Activated CD4-positive, alpha-beta T cell treated with anti-CD3 and anti-CD28 coated beads for 4 hours (primary cell): ENCODE measurements around the gene FAM193A.
"Not testable (repeated sequence)": the region's sequence is repeated elsewhere in the genome, so short reads cannot be mapped to it uniquely, and the experiment has no call there.

Experiments used
- DNase-seq, 2 donors: peaks; one replicate each; pipeline ENCODE4 v3.0.0-alpha.2; 2020

Gene FAM193A

DNA sequence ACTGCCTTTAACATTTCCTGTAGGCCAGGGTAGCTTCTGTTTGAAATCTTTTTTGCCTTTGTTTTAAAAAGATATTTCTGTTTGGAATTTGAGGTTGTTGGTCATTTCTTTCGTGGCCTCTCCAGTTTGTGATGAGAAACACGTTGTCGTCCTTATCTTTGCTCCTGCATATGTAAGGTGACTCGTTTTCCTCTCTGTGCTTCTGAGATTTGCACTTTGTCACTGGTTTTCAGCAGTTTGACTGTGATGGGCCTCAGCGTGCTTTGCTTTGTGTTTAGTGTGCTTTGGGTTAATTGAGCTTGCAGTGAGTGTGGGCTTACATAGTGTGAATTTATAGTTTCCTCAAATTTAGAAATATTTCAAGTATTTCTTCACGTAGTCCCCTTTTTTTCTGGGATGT, 81.5 kb downstream of the FAM193A start:
- no peak for DNase-seq

DNA sequence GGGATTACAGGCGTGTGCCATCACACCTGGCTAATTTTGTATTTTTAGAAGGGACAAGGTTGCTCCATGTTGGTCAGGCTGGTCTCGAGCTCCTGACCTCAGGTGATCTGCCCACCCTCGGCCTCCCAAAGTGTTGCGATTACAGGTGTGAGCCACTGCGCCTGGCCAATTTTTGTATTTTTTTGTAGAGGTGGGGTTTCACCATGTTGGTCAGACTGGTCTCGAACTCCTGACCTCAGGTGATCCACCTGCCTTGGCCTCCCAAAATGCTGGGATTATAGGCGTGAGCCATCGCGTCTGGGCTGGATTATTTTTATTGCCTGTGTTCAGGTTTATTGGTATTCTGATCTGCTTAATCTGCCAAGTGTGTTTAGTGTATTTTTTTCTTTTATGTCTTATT, 82.3 kb downstream of the FAM193A start:
- DNase-seq: not testable (repeated sequence)

DNA sequence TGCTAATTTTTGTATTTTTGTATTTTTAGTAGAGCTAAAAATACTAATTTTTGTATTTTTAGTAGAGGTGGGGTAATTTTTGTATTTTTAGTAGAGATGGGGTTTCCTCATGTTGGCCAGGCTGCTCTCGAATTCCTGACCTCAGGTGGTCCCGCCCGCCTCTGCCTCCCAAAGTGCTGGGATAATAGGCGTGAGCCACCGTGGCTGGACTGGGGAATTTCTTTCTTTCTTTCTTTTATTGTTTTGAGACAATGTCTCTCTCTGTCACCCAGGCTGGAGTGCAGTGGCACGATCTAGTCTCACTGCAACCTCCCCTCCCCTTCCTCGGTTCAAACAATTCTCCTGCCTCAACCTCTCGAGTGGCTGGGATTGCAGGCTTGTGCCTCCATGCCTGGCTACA, 83.0 kb downstream of the FAM193A start:
- DNase-seq: no peak

DNA sequence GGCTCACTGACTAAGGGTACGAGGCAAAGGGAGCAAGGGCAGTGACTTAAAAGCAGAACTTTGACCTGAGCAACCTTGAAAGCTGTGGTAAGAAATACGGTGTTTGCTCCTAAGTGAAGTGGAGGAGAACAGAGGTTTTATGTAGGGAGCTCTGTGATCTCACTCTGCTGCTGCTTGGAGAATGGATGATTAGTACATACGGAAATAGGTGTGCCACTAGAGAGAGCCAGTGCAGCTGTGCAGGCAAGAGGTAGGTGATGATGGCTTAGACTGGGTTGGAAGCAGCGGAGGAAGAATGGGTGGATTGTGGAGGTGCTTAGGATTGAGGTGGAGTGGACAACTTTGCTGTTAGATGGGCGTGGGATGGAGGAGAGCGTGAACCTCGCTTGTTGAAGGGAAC, 85.0 kb downstream of the FAM193A start:
- DNase-seq: no peak

DNA sequence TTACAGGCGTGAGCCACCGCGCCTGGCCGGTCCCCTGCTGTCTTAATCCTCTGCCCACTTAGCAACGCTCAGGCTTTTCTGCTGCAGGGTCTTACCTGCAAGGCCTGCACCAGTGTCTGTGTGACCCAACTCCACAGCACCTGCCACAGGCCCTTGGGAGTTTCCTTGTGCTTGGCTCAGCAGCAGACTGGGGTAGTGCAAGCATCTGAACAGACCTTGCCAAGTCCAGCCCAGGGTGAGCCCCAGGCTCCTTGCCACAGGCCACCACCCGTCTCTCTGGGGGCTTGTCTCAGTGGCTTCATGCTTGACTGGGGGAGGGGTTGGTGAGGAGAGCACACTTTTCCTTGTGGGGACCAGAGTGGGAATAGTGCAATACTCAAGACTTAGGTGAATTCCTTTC, 87.0 kb downstream of the FAM193A start:
- no peak for DNase-seq

DNA sequence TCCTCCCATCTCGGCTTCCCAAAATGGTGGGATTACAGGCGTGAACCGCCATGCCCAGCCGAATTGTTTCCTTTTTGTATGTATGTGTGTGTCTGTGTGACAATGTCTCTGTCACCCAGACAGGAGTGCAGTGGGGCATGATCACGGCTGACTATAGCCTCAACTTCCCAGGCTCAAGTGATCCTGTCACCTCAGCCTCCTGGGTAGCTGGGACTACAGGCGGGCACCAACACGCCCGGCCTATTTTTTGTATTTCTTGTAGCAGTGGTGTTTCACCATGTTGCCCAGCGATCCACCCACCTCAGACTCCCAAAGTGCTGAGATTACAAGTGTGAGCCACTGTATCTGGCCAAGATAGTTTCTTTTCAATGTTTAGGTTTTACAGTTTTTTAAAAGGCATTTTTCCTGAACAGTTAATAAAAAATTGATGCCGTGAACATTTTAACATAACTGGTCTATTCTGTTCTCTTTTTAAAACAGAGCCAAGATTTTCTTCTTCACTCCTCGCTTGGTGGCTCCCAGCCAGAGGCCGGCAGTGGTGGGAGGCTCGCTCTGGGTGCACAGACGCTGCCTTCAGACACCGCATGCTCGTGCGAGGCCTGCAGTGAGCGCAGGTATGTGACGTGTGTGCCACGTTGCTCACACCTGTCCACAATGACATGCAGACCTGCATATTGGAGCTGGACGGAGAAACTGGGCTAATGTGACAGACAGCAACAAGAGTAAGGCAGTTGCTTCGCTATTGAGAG, 88.5 kb downstream of the FAM193A start:
- DNase-seq: no peak

DNA sequence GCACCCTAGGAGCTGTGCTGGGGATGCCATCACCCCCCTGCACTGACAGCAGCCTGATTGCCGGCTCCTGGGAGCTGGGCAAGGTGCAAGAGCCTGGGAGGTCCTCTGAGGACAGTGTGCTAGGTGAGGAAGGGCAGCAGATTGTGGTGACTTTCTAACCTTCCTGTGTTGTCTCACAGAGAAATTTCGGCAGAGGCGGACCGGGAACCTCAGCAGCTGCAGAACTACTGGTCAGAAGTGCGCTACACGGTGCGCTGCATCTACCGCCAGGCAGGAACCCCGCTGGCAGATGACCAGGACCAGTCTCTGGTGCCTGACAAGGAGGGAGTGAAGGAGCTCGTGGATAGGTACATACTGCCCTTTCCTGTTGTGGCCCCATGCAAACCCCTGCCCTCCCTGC, 89.8 kb downstream of the FAM193A start:
- no peak for DNase-seq

DNA sequence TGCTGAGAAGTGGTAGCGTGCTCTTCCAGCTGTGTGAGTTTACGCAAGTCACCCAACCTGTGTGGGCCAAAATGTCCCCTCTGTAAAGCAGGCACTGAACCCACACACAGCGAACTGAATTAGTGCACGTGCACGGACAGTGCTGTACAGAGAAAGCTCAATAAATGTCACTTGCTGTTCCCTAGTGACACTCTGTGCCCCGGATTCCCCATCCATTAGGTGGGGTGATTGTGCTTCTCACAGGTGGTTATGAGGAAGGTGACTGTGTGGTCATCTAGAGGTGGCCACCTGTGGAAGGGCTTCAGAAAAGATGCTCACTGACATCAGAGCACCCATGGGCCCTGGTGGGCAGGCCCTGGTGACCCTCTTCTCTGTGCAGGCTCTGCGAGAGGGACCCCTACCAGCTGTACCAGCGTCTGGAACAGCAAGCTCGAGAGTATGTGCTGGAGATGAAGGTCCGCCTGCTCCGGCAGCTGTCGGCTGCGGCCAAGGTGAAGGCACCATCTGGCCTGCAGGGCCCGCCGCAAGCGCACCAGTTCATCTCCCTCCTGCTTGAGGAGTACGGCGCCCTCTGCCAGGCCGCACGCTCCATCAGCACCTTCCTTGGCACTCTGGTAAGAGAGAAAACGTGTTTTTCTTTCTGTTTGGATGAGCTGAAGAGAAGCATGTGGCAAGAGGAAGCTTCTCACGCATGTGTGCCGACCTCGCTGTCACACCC, 94.3 kb downstream of the FAM193A start:
- no peak for DNase-seq

DNA sequence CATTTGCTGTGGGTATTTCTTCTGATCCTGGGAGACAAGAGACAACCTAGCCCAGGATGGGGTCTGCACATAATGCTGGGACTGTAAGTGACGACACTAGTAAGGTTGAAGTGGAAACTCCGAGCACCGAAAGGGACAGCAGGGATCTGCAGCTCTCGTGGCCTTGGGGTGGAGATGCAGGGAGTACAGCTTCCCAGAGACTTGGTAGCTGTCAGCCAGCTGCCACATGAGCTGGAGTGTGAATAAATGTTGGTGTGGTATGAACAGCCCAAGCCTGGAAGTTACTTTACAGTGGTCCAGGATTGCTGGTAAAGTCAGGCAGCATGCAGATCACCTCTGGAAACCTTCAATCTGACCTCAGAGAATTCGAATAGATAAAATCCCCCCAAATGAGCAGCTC, 97.6 kb downstream of the FAM193A start:
- DNase-seq: no peak

DNA sequence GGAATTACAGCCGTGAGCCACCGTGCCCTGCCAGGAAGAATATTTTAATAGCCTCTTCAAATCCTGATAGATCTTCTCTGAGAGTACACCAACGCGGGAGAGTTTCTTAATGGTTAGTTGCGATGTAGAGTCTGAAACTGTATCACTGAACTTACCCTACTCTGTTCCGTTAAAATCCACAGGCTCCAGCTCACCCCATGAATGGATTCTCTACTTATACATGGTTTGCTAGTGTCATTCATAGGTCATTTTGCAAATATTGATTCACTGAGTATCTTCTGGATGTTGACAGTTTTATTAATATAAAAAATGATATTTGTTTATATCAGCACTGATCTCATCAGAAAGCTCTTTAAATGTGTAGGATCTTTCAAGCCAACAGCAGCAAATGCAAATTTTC, 99.9 kb downstream of the FAM193A start:
- DNase-seq: no peak

DNA sequence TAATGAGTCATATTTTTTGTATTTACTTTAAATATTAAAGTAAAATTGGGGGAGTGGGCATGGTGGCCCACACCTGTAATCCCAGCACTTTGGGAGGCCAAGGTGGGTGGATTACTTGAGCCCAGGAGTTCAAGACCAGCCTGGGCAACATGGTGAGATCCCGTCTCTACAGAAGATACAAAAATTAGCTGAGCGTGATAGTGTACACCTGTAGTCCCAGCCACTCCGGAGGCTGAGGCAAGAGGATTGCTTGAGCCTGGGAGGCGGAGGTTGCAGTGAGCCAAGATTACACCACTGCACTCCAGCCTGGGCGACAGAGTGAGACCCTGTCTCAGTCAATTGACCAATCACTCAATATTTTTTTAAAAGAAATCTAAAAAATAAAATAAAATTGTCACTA, 100.5 kb downstream of the FAM193A start:
- DNase-seq: not testable (repeated sequence)

DNA sequence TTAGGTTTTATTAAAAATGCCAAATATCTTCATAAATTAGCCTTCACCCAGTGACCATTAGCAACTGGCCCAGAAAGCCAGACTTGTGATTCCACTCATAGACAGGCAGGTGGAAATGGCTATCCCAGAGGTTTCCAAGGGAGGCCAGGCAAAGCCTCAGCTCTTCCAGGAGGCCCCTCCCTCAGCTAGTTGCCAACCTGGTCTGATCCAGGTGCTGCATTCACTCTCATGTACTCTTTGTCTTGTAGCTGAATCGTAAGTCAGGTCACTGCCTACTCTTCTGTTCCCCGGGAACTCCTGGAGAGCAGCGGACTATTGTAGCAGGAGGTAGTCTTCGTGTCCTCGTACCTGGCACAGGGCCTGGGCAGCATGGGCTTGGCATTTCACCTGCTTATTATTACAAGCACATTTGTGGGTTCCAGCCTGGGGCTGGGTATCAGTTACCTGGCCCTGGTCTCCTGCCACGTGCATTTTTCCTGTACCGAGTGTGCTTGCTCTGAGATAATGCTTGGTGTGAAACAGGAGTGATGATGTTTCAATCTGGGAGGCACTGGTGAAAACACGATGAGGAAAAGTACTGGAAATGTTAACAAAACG, 101.6 kb downstream of the FAM193A start:
- no peak for DNase-seq

DNA sequence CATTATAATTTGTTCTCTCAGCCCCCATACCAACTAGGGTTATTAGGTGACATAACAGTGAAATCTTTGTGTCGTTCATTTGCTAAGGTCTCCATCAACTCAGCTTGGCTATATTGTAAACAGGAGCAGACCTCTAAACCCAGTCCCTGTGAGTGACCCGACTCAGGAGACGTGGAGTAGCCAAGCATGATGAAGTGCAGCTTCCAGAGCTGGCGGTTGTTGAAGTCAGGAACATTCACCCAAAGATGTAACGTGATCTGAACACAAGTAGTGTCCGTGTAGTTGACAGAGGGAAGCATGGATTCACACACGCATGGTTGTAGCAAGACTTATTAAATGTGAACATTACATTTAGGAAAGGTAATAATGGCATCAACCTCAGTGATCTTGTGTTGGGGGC, 102.3 kb downstream of the FAM193A start:
- DNase-seq: no peak

DNA sequence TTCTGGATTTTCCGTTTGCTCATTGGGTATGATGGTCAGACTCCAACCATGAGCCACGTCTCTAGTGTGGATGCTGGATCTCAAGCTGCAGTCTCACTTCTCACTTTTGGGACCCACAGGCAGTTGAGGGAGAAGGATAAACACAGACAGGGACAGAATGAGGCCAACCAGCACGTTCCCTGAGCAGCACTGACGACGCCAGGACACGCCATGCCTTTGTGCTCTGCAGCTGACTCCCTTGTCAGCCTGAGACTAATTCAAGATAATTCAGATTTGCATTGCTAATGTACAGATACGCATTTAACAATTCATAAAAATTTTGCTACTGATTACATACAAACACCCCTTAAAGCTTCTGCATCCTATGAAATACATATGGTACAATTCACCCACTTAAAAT, 106.5 kb downstream of the FAM193A start:
- no peak for DNase-seq

DNA sequence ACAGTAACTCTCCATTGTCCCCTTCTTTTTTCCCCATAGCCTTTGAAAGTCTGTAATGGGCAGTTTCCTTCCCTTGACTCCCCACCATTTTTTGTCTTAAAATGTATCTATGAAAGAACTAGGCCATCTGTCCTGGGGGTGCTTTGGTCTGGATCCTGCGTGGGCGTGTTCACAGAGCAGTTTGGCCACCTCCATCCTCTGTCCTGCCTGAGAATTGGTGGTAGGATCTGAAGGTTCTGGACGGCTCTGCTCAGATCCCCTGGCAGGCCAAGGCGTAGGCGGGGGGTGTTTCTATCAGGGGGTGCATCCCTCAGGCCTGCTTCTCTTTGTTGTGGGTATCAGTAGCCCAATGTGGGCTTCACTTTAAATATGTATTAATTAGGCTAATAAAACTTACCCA, 107.1 kb downstream of the FAM193A start:
- DNase-seq: no peak

DNA sequence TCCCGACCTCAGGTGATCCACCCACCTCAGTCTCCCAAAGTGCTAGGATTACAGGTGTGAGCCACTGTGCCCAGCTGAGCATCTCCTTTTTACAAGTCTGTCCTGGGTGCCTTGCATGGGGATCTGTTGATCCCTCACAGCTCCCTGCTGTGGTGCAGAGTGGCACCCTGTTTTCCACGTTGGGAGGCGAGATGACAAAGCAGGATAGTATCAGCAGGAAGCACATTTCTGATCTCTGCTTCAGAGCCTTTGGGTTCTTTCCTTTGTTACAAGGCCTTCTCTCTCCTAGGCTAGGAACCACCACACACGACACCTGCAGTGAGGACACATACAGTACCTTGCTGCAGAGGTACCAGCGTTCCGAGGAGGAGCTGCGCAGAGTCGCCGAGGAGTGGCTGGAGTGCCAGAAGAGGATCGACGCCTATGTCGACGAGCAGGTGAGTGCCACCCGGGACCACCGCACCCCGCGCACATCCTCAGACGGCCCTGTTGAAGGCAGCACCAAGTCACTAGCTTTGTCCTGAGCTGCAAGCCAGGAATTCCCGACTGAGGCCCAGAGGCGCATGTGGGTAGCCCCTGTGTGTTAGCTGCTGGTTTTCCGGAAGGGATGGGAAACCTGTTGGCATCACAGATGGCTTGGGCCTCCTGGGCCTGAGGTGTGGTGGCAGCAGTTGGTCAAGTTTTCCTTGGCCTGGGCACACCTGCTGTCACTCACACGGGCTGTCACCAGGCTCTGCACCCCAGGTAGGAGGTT, 110.1 kb downstream of the FAM193A start:
- DNase-seq: no peak

DNA sequence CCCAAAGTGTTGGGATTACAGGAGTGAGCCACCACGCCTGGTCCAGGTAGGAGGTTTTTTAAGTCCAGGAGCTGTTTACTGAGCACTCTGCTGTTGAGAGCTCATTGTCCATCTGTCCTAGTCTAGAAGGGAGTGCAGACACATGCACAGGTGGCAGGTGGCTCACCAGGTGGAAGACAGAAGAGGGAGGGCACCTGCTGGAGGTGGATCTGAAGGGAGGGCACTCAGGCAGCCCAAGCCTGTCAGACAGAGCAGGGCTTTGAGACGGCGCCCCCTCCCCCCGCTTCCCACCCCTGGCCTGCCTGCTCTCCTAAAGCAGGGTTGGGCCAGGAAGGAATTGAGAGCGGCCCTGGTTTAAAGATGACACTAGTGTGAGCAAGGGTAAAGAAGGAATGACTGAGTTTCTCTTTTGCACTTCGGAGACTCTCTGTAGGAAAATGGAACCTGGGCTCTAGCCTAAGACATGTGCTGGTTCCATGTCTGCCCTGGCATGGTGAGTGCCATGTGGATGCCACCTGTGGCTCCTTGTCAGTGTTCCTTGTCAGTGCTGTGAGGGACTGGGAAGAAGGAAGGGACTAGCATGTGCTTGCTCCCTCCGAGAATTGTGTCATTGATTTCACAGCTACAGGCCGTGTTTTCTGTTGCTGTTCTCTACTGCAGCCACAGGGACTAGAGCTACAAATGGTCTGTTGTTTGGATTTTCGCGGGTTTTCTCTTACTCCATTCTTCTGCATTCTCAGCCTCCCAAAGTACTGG, 111.1 kb downstream of the FAM193A start:
- DNase-seq: no peak

DNA sequence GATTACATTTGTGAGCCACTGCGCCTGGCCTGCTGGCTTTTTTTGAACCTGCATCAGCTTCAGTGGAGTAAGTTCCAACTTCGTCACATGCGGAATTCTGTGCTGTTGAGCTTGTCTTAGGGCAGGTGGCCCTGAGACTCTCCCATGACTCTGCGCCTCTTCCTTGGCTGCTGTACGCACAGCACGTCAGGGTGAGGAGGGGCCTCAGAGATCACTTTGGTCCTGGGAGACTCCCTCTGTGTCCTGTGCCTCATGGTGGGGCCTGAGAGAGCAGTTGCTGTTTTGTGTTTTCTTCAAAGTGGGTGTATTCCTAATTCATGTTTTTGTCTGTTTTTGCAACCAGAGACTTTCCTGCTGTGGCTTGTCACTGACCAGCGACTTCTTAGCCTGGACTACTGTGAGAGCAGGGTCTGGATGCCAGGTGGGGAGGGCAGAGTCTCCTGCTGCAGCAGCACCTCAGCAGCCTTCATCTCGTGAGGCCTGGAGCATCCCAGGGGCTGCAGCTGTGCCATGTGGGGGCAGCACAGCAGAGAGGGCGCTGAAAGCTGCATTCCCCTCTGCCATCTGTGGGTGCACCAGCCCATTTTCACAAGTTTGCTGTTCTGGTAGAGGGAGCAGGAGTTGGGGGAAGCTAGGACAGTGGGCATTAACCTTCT, 111.8 kb downstream of the FAM193A start:
- no peak for DNase-seq

DNA sequence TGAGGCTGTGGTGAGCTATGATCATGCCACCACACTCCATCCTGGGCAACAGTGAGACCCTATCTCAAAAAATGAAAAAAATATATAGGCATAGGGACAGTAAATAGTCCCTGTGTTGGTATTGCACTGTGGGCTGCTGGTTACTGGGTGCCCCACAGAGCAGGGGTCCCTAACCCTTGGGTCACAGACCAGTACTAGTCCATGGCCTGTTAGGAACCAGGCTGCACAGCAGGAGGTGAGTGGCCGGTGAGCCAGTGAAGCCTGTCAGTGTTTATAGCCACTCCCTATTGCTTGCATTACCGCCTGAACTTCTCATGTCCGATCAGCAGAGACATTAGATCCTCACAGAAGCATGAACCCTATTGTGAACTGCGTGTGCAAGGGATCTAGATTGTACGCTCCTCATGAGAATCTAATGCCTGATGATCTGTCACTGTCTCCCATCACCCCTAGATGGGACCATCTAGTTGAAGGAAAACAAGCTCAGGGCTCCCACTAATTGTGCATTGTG, 113.2 kb downstream of the FAM193A start:
- DNase-seq: no peak

DNA sequence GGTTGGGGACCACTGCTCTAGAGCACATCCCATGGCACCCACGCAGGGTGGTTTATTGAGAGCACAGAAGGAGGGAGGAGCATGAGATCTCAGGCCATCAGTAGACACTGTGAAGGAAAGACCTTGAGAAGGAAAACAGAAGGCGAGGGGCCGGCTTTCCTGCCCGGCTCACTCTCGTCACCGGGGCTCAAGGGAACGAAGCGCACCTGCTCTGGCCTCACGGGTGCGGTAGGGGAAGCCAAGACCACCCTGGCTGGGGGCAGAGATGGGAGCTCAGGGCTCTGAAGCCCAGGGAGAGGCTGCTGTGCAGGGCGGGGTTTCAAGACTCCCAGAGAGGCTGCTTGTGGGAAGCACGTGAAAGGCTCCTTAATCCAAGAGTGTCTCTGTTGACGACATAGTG, 113.8 kb downstream of the FAM193A start:
- no peak for DNase-seq

DNA sequence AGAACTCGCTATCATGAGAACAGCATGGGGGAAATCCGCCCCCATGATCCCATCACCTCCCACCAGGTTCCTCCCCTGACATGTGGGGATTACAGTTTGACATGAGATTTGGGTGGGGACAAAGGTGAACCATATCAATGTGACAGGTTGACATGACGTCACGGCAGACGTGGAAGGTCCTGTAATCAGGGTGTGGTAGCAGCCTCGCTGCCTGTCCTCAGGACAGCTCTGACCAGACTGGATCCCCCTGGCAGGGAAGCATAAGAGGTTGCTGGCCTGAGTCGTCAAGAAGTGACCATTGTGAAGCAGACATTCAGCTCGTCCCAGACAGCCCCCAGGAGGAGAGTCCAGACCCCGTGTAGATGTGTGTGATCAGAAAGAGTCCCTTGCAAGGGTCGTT, 115.1 kb downstream of the FAM193A start:
- DNase-seq: no peak

DNA sequence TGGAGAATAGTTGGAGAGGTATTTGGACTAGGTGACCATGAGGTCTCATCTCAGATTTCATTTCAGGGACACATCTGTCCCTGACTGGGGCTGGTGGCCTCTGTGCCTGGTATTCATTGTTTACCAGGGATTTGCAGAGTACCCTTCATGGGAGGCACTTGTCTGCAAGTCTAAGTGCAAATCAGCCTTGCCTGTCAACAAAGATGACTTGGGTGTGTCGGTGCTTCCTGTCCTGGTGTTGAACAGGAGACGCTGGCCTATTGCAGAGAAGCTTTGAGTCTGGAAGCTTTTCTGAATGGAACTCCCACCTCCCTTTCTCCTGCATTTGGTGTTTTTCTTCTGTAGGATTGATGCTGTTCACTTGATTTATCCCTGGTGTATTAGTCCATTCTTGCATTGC, 115.6 kb downstream of the FAM193A start:
- no peak for DNase-seq
